C1 segment of cervical spinal cord (tissue), 14 donors: ENCODE measurements around the gene APRT.

ENCODE experiments used
- DNase-seq, 14 donors: peaks; one replicate each; lab custom pipeline; 2025; lab: John Stamatoyannopoulos, UW

The APRT gene

DNA sequence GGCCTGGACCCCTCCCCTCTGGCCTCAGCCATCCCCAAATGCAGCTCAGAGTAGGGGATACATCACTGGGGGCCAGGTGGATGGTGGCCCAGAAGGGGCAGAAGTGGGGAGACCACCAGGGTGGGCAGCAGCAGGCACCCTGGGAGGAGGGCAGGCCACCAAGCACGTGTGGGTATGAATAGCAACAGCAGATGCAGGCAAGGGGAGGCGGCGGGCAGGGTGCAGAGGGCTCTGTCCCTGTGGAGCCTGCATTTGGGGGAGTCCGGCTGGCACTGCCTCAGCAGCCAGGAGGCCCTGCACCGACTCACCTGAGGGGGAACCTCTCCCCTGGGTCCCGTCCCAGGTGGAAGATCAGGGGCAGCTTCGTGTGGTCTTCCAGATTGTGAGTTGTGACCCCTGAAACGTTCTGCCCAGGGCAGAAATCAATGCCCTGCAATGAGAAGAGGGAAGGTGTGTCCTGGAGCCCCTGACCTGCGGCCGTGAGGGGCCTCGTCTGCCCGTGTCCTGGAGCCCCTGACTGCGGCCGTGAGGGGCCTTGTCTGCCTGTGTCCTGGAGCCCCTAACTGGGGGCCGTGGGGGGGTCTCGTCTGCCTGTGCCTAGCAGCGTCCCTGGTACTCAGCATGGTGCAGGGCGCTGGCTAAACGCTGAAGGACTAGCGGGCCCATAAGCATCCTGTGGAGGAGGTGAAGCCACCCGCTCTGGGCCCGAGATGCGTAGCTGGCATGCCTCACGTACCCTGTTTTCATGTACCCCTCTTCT is 10.7 kb upstream of the APRT start:
- no peak for DNase-seq

DNA sequence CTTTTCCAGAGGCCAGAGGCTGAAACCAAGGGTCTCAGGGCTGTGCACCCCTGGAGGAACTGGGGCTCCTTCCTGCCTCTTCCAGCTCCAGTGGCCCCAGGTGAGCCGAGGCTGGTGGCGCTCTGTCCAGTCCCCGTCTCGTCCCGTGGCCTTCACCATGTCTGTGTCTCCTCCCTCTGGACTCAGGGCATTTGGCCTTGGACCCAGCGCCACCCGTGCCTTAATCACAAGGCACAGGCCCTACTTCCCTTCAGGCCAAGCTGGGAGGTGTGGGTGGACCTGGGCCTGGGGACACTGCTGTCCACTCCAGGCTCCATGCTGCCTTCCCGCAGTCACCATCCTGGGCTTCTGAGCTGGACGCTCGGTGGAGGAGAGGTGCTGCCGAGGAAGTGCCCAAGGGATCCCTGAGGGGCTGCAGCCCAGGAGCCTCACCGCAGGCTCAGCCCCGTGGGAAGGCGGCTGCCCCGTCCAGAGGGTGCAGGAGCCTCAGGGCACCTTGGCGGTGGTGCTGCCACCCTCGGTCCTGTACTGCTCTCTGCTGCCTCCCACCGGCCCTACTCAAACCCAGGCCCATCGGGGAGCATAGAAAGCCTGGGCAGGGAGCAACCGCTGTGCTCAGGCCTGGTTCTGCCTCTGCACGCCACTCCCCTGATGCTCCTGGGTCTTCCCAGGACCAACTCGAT is 9.6 kb upstream of the APRT start:
- no peak for DNase-seq

DNA sequence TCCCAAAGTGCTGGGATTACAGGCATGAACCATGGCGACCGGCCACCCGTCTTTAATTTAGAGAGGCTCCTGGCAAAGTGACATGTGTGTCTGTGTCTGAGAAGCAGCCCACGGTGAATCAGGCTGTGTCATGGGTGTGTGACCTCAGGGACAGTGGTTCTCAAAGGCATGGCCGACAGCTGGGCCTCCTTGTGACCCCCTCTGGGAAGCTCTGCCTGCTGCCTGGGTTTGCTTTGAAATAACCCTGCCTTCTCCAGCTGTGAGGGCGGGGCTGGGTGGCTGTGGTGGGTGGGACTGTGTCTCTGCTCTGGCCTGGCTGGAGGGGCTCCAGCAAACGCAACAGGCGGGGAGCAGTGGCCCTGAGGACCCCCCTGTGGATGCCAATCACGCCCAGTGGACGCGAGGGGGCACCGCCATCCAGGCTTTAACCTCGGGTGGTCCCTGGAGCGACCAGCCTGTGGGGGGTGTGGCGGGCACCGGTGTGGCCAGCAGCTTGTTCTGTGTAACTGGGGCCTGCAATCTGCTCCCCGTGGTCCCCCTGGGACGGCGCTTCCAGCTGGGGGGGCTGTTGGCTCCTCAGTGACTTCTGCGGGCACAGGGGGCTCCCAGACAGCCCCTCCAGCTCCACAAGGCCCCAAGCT is 8.8 kb upstream of the APRT start:
- no peak for DNase-seq

DNA sequence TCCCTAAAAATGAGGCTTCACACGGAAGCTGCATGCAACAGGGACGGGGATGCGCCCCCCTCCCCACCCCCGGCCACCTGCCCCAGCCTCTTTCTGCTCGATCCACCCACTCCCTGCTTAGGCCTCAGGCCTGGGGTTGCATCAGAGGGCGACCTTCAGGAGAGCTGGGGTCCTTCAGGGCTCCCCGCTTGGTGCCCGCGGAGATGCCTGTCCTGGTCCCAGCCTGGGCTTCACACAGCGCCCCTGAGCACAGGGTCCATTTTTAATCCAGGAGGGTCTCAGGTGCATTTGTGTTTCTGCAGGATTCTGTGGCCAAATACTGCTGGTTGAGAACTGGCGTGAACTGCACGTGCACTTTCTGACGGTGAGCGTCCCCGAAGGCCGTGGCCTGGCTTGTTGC is 7.4 kb upstream of the APRT start:
- no peak for DNase-seq

DNA sequence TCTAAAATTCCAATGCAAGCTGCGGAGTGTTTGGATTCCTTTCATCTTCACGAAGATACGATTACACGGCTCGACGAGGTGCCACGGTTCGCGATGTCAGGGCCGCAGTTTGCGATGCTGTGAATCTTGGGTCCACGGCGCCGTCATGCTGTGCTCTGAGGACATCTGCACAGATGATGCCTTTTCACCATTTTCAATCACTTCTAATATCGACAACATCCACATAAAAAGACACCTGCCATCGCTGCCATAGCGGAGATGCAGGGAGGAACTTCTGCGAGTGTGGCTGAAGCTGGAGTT is 6.8 kb upstream of the APRT start:
- DNase-seq, result no peak

DNA sequence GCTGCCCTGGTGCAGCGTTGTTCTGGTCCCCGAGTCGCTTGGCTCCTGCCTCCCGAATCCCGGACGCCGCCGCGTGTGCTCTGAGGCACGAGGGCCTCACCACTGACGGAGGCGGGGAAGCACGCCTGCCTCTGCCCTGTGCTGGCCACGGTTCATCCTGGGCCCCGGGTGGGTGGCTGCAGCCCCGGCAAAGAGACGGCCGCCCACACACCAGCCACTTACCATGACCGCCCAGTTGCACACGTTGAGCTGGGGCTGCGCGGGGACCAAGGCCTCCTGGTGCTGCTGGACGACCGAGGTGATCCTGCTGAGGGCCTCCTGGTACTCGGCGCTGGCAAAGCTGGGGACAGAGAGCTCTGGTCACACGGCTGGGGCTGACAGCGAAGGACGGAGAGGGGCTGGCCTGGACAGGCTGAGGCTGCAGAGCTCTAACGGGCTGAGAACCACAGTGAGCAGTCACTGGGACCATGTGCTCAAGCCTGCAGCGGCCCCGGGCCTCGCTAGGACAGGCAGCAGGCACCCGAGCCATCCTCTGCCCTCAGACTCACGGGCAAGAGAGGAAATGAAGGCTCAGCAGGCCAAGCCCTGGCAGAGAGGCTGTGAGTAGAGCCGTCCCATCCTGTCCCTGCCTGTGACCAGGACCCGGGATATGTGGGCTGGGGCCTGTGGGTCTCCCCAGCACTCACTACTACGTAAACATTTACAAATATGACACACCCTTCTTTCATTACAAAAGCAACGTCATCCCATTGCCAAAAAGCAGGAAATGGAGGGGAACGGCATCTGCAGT is 6.3 kb upstream of the APRT start:
- no peak for DNase-seq

DNA sequence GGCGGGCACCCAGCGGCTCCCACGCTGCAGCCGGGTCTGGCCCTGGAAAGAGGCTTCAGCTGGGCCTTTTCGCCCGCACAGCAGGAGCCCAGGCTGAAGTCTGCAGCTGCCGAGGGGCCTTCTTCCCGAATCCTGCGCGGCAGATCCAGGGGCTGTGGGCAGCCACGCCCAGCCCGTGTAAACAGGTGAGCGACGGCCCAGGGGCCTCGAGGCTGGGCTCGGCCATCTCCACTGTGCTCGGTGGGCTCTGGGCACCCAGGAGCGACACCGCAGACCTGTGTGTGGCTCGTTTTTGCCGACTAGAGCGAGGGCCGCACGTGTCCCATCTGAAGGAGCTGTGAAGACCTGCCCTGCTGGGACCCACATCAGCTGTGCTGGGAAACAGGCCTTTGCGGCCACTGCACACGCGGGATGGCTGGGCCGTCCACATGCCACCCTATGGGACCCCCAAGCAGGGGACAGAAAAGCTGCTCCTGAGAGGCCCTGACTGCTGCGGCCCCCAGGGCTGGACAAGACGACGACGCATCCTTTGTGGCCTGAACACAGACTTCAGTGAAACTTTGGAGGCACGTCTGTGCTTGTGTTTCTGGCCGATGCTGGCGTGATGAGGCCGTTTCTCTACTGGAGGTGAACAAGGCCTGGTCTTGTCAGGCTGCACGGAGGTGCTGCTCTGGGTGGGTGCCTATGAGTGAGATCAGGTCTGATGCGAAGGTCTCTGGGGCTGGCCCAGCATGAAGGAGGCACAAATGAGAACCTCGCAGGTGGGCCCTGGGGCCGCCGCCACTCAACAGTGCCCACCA is 5.2 kb upstream of the APRT start:
- no peak for DNase-seq

DNA sequence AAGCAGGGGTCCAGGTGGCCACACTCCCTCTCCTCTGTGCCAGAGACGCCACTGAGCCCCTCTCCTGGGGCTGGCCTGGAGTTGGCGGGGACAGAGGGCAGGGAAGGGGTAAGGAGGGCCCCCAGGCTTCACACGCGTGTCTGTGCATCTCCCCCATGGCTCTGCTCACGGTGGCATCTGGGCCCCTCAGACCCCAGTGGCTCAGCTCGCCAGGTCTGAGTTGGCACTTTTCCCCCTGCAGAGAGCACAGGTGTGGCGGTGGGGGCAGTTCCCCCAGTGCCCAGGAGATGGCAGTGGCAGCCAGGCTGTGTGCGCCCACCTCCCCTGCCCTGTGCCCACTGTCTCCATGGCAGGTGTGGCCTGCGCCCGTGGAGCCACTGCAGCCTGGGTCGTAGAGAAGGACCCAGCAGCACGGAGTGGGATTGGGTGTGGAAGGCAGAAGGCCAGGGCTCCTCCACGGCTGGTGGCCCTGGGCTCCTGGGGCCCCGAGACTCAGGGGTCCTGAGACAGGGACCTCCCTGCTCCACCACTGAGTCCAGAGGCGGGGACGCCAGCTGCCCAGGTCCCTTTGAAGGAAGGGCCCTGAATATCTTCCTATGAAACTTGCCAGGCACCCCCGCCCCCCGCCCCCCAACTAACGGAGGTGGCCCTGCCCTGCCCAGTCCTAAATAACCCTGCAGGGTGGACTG is 4.3 kb upstream of the APRT start:
- peak in 3 of 14 donors; percentile 9 to 18 (median 17) for DNase-seq

DNA sequence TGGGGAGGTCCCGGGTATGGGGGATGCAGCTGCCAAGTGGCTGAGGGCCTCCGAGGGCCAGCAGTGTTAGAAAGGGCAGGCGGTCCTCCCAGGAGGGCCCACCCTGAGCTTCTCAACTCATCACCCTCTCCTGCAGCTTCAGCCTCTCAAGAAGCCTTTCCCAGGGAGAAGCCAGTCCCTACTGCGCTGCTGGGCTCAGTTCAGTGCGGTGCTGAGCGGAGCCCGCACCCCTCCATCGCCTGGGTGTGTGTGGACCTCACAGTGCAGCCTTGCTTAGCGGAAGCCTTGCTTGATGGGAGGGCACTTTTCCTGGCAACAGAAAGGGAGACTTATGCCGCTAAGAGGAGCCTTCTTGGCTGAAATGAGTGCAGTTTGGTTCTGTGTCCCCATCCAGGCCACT is 3.5 kb upstream of the APRT start:
- no peak for DNase-seq

DNA sequence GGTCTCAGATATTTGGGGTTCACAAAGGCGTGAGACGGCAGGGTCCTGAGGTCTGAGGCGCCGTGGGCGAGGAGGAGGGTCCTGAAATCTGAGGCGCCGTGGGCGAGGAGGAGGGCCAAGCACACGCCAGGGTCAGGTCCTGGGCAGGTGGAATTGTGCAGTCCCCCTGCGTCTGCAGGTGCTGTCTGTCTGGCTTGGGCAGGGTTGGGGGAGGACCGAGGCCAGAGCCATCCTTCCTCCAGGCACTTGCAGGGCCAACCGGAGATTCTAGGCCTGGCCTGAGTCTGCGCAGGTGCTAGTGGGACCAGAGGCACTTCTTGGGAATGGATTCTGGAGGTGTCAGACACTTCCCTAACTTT is 2.4 kb upstream of the APRT start:
- DNase-seq, result no peak

DNA sequence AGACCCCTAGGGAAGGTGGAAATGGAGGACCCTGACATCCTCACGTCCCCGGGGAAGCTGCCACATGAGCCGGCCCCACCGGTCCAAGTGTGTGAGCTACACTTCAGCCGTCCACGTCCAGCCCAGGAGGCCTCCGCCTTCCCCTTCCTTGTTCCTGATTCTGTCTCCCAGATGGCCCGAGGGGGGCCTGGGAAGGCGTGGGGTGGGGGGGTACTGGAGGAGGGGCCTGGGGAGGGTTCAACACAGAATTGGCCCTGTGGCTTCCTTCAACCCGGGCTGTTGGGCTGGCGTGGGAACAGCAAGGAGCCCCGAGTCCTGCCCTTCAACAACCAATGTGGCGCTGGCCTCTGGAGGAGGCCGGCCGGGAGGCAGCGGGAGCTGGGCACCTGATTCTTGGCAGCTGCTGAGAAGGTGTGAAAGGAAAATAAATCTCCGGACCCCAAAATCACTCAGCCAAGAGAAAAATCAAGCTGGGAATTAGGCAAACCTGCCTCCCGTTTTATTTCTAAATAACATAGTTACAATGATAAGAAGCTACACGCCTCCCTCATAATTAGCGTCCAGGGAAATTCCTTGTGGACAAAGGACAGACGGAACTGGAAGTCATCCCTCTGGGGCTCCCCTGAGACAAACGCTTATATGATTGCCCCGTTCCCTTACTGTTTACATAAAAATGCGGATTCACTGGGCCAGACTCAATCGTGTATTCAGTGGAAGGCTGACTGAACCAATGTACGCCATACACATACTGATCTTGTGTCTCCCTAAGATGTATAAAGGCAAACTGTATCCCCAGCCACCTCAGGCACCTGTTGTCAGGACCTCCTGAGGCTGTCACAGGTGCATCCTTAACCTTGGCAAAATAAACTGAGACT is 1.8 kb upstream of the APRT start:
- no peak for DNase-seq

DNA sequence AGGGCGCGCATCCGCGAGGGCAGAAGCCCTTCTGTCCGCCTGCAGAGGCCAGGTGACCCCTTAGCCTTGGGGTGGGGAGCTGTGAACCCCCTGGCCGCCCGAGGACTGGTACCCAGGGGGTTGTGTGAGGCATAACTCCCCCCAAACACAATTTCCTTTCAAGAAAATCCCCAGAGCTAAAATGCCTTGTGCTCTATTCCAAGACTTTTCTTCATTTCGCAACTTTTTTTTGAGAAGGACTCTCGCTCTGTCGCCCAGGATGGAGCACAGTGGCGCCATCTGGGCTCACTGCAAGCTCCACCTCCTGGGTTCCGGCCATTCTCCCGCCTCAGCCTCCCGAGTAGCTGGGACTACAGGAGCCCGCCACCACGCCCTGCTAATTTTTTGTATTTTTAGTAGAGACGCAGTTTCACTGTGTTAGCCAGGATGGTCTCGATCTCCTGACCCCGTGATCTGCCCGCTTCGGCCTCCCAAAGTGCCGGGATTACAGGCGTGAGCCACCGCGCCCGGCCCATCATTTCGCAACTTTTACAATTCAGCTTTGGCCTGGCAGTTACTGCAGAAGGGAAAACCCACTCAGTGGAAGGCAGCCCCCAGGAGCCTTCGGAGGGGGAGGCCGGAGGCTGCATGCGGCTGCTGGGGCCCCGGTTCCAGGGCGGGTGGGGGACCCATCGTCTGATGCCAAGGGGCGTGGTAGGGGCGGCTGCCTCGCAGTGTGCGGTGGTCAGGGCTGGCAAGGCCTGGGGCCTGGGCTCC is 963 bp upstream of the APRT start:
- no peak for DNase-seq

DNA sequence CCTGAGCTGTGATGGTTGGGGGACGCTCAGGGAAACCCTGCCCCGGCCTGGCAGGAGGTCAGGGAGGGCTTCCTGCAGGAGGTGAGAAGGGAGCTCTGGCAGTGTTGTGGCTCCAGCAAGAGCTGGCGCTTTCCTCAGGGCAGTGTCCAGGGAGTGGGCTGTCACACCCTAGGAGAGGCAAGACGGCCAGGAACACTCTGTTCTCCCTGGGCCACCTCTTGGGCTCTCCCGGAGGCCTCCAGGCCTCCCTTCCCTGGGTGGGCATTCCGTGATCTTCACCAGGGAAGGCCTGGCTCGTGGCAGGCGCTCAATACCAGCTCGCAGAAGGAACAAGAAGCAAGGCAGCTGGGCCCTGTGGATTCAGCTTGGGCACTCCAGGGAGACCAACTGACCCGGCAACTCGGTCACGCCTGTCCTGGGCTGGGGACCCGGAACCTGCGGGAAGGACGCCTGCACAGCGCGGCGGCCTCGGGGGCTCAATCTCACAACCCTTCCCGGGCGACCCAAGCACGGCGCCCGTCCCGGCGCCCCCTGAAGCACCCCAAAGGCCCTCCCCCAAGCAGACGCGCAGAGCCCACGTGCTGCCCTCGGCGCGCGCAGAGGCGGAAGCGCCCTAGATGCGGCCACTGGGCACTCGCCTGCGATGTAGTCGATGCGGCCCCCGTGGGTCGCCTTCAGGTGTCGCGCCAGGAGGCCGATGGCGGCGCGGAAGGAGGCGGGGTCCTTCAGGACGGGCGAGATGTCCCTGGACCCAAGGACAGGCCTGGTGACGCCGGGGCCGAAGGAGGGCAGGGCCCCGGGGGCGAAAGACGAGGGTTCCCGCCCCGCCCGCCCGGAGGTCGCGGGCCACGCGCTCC is 588 bp downstream of the APRT start:
- DNase-seq, result peak in 13 of 14 donors; percentile 51 to 91 (median 83)

DNA sequence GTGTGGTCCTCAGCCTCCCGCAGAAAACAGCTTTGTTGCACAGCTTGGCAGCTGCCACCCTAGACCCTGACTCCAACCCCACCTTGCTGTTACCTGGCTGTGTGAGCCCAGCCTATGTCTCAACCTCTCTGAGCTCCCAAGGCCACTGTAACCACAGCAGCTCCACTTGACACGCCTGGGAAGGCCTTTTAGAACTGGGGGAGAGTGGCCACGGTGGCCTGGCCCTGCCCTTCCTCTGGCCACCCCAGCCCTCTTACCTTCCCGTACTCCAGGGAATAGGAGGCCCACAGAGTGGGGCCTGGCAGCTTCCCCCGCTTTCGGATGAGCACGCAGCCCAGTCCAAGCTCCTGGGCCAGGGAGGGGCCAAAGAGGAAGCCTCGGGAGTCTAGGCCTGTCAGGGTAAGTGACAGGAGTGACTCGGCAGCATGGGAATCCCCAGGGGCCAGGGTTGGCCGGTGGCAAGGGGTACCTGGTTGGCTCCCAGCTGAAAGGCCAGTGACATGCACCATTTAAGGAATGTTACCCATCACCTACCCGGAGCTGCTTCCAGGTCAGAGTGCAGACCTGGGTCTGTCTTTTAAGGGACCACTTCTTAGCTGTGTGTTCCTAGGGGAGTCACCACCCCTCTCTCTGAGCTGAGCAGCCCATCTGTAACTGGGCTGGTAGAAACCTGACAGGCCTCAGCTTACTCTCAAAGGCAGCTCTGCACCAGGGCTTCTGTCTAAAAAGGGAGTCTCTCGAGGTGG is 1.4 kb downstream of the APRT start:
- DNase-seq, result peak in 1 of 14 donors; percentile 35

DNA sequence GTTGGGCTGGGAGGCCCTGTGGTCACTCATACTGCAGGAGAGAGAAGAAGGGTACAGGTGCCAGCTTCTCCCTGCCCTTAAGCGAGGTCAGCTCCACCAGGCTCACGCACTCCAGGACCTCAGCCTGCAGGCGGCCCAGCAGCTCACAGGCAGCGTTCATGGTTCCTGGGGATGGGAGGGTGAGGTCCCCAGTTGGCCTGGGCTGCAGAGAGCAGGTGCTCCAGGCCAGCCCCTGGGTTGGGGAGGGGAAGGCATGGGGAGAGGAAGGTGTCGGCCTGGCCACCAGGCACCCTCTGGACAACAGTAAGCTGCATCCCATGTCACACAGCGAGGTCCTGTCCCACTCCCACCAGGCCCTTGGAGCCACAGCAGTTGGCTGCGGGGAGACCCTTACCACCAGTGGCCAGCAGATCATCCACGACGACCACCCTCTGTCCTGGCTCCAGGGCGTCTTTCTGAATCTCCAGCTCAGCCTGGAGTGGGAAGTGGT is 2.0 kb downstream of the APRT start:
- no peak for DNase-seq

DNA sequence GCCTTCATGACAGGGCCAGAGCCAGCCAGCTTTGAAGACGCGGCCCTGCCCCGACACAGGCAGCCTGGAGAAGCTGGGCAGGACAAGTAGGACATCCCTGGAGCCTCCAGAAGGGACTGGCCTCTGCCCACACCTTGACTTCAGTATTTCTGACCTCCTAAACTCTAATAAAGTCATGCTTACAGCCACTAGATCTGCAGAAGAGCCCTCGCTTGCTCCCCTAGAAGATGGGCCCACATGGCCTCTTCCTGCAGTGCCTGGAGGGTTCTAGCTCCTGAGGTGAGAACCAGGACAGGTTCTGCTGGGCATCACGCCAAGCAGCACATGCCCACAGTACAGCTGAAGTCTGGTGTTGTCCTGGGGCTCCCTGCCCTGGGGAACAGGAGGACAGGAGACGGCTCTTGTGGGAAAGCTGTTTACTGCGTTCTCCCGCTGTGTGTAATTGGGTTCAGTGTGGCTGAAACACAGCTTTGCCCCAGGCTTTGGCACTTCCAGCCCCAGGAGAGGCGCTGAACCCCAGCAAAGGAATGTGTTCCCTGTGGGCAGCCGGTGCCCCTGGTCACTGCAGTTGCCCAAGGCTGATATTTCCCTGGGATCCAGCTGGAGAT is 2.6 kb downstream of the APRT start:
- peak in 1 of 14 donors; percentile 12 for DNase-seq
